Embryonic facial prominence (tissue), 1 donor: Measurements from ENCODE around the gene MAD1L1.
A peak's percentile ranks its signal among the peaks of the same experiment; 100 is the strongest.
"Not testable (repeated sequence)": the region's sequence is repeated elsewhere in the genome, so short reads cannot be mapped to it uniquely, and the experiment has no call there.

ENCODE experiments used
- DNase-seq: peaks from one replicate; pipeline ENCODE4 v3.0.0-alpha.2; 2016; ENCODE audit errors: extremely low spot score

The MAD1L1 gene

GRCh38 chr7:1818575-1819258 lies 414.0 kb downstream of the MAD1L1 start:
- no peak for DNase-seq

- no peak for DNase-seq
Observed at GRCh38 chr7:1817061-1817712, 415.6 kb downstream of the MAD1L1 start.

GRCh38 chr7:1816451-1816850 lies 416.3 kb downstream of the MAD1L1 start:
- DNase-seq = not testable (repeated sequence)

GRCh38 chr7:1815551-1816281 lies 417.0 kb downstream of the MAD1L1 start:
- DNase-seq = not testable (repeated sequence)

GRCh38 chr7:1815051-1815481 lies 417.7 kb downstream of the MAD1L1 start:
- no peak for DNase-seq

GRCh38 chr7:1814089-1814811 lies 418.5 kb downstream of the MAD1L1 start:
- DNase-seq = no peak

GRCh38 chr7:1813394-1814088 lies 419.2 kb downstream of the MAD1L1 start:
- no peak for DNase-seq

GRCh38 chr7:1812509-1813393 lies 420.0 kb downstream of the MAD1L1 start:
- DNase-seq = no peak

GRCh38 chr7:1811850-1812508 lies 420.8 kb downstream of the MAD1L1 start:
- DNase-seq = no peak

GRCh38 chr7:1810961-1811849 lies 421.5 kb downstream of the MAD1L1 start:
- DNase-seq = peak; percentile 20

GRCh38 chr7:1810521-1810920 lies 422.2 kb downstream of the MAD1L1 start:
- no peak for DNase-seq

- DNase-seq = no peak
Observed at GRCh38 chr7:1809601-1810258, 423.0 kb downstream of the MAD1L1 start.

- no peak for DNase-seq
Observed at GRCh38 chr7:1809070-1809469, 423.7 kb downstream of the MAD1L1 start.

GRCh38 chr7:1807821-1808600 lies 424.7 kb downstream of the MAD1L1 start:
- no peak for DNase-seq

GRCh38 chr7:1806354-1806753 lies 426.4 kb downstream of the MAD1L1 start:
- no peak for DNase-seq

GRCh38 chr7:1804310-1804709 lies 428.4 kb downstream of the MAD1L1 start:
- DNase-seq = no peak

GRCh38 chr7:1802899-1803298 lies 429.8 kb downstream of the MAD1L1 start:
- no peak for DNase-seq

GRCh38 chr7:1800902-1801301 lies 431.8 kb downstream of the MAD1L1 start:
- no peak for DNase-seq
